Measurements from ENCODE around the gene HRH1.

HRH1 gene

GRCh38 chr3:11198070-11198469, 43.8 kb downstream of the HRH1 start:
- TF ChIP-seq, protein P1, sequence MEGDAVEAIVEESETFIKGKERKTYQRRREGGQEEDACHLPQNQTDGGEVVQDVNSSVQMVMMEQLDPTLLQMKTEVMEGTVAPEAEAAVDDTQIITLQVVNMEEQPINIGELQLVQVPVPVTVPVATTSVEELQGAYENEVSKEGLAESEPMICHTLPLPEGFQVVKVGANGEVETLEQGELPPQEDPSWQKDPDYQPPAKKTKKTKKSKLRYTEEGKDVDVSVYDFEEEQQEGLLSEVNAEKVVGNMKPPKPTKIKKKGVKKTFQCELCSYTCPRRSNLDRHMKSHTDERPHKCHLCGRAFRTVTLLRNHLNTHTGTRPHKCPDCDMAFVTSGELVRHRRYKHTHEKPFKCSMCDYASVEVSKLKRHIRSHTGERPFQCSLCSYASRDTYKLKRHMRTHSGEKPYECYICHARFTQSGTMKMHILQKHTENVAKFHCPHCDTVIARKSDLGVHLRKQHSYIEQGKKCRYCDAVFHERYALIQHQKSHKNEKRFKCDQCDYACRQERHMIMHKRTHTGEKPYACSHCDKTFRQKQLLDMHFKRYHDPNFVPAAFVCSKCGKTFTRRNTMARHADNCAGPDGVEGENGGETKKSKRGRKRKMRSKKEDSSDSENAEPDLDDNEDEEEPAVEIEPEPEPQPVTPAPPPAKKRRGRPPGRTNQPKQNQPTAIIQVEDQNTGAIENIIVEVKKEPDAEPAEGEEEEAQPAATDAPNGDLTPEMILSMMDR (IDR thresholded peaks at IDR 0.05; ENCODE audit: low read length): no peak
- TF ChIP-seq EZH2 (optimal IDR thresholded peaks at IDR 0.05; ENCODE audit: low read depth, low read length) (no peak), EZH2phosphoT487 (IDR thresholded peaks at IDR 0.05; ENCODE audit: low read length) (no peak)
- Histone ChIP-seq H3K9me2 (replicated peaks; ENCODE audit: insufficient read depth, low read length) (no peaks in the 10 kb centered on the region), H3K9ac (ENCODE audit: low read length) (no peak overlapping the region), H2AFZ (ENCODE audit: low read length) (no peak overlapping the region), H3K4me2 (ENCODE audit: low read depth, low read length) (no peak overlapping the region), H3K36me3 (replicated peaks; ENCODE audit: insufficient read depth, low read length) (no peaks in the 10 kb centered on the region), H3F3A (ENCODE audit: insufficient read depth, low read length) (no peaks in the 10 kb centered on the region), H3K79me2 (ENCODE audit: low read length) (no peaks in the 10 kb centered on the region), H3K27me3 (replicated peaks; ENCODE audit: insufficient read depth, low read length) (no peaks in the 10 kb centered on the region), H3K9me3 (replicated peaks; ENCODE audit: insufficient read depth, low read length) (no peaks in the 10 kb centered on the region), H3K27ac (ENCODE audit: low read length) (no peak overlapping the region), H4K20me1 (ENCODE audit: insufficient read depth, low read length) (no peaks in the 10 kb centered on the region), H3K4me1 (ENCODE audit: low read length) (no peaks in the 10 kb centered on the region), H3K4me3 (ENCODE audit: low read length) (no peak overlapping the region)
- DNase-seq: no peak

DNA sequence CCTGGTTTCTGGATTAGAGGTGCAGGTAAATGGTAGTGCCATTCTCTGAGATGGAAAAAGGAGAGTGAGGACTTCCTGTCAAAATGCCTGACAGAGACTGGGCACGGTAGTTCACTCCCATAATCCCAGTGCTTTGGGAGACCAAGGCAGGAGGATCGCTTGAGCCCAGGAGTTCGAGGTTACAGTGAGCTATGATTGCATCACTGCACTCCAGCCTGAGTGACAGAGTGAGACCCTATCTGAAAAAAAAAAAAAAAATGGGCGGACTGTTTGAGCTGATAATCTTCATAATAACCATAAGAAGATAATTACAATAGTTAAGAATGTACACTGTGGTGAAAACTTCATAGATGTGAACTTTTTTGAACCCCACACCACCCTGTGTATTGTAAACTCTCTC, 44.2 kb downstream of the HRH1 start:
- no peak overlapping the region for H3K4me2 ChIP-seq (ENCODE audit: low read depth, low read length)
- no peak overlapping the region for H3K4me3 ChIP-seq (ENCODE audit: low read length)
- H3K27me3 ChIP-seq (replicated peaks; ENCODE audit: insufficient read depth, low read length): no peaks in the 10 kb centered on the region
- no peaks in the 10 kb centered on the region for H3K4me1 ChIP-seq (ENCODE audit: low read length)
- no peaks in the 10 kb centered on the region for H3K9me2 ChIP-seq (replicated peaks; ENCODE audit: insufficient read depth, low read length)
- no peak overlapping the region for H3K9ac ChIP-seq (ENCODE audit: low read length)
- no peak for DNase-seq
- no peaks in the 10 kb centered on the region for H4K20me1 ChIP-seq (ENCODE audit: insufficient read depth, low read length)
- H3F3A ChIP-seq (ENCODE audit: insufficient read depth, low read length): no peaks in the 10 kb centered on the region
- H3K36me3 ChIP-seq (replicated peaks; ENCODE audit: insufficient read depth, low read length): no peaks in the 10 kb centered on the region
- no peak overlapping the region for H3K27ac ChIP-seq (ENCODE audit: low read length)
- H3K9me3 ChIP-seq (replicated peaks; ENCODE audit: insufficient read depth, low read length): no peaks in the 10 kb centered on the region
- no peak overlapping the region for H2AFZ ChIP-seq (ENCODE audit: low read length)
- H3K79me2 ChIP-seq (ENCODE audit: low read length): no peaks in the 10 kb centered on the region
- TF ChIP-seq EZH2phosphoT487 (IDR thresholded peaks at IDR 0.05; ENCODE audit: low read length) (no peak), EZH2 (optimal IDR thresholded peaks at IDR 0.05; ENCODE audit: low read depth, low read length) (no peak)
- TF ChIP-seq, protein P1 (IDR thresholded peaks at IDR 0.05; ENCODE audit: low read length): no peak

- Histone ChIP-seq H3K4me2 (ENCODE audit: low read depth, low read length) (no peak overlapping the region), H3K9ac (ENCODE audit: low read length) (no peak overlapping the region), H3K4me3 (ENCODE audit: low read length) (no peak overlapping the region), H3K36me3 (replicated peaks; ENCODE audit: insufficient read depth, low read length) (no peaks in the 10 kb centered on the region), H3K9me3 (replicated peaks; ENCODE audit: insufficient read depth, low read length) (no peaks in the 10 kb centered on the region), H2AFZ (ENCODE audit: low read length) (no peak overlapping the region), H3K4me1 (ENCODE audit: low read length) (no peaks in the 10 kb centered on the region), H3K9me2 (replicated peaks; ENCODE audit: insufficient read depth, low read length) (no peaks in the 10 kb centered on the region), H3F3A (ENCODE audit: insufficient read depth, low read length) (no peaks in the 10 kb centered on the region), H3K27me3 (replicated peaks; ENCODE audit: insufficient read depth, low read length) (no peaks in the 10 kb centered on the region; the same call in 1 of the 2 replicates), H4K20me1 (ENCODE audit: insufficient read depth, low read length) (no peaks in the 10 kb centered on the region), H3K27ac (ENCODE audit: low read length) (no peak overlapping the region), H3K79me2 (ENCODE audit: low read length) (no peaks in the 10 kb centered on the region)
- no peak for TF ChIP-seq EZH2 (optimal IDR thresholded peaks at IDR 0.05; ENCODE audit: low read depth, low read length)
- no peak for TF ChIP-seq EZH2phosphoT487 (IDR thresholded peaks at IDR 0.05; ENCODE audit: low read length)
- TF ChIP-seq, protein P1 (IDR thresholded peaks at IDR 0.05; ENCODE audit: low read length): no peak
- no peak for DNase-seq
Observed at GRCh38 chr3:11199902-11200845, 45.9 kb downstream of the HRH1 start.

Measured in MM.1S (cell line).